Measurements from ENCODE around the gene HTRA3.

The HTRA3 gene

DNA sequence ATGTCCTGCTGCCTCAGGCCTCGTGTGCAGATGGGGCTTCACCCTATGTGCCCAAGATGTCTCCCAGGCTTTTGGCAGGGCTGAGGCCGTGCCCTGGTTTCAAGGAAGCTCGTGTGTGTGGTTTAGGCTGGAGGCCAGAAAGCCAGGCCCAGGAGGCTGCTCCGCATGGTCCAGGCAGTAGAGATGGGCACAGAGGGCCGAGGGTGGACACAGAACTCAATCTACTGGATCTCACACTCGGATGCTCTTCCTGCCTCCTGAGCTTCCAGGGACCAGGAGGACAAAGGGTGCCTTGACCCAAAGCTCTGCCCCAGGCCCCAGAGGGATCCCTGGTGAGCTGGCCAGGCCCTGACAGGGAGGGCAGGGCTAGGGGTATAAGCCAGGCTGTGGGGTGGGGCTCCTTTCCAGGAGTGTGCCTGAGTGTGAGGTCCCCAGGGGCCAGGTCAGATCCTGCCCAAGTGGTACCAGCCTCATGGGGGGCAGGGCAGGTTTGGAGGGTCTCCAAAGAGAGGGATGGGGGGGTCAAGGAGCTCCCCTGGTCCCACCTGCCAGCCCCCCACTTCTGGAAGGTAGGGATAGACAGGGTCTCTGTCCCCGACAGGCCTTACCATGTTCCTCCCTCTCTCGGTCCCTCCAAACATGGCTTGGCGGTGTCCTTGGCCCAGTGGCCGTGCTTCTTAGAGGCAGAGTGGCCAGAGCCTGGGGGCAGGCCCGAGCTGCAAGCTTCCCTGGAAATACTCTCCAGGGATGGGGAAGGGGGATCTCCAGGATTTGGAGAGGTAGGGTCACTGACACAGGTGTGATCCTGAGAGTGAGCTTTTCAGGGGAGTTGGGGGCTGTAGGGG lies 23.8 kb downstream of the HTRA3 start:
- no peak for DNase-seq (ENCODE audit: low spot score)

DNA sequence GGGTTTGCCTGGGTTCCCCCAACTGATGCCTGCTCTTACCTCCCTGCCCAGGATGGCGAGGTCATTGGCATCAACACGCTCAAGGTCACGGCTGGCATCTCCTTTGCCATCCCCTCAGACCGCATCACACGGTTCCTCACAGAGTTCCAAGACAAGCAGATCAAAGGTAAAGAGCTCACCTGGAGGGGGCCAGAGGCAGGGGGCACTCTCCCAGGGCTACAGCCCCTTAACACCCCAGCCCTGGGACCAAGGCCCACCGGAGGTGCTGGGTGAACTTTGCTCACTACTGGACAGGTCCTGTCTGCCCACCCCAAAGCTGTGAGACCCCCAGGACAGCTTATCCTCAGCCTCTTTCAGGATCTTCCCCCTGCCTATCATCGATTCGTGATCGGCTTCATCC lies 24.5 kb downstream of the HTRA3 start:
- no peak for DNase-seq (ENCODE audit: low spot score)

DNA sequence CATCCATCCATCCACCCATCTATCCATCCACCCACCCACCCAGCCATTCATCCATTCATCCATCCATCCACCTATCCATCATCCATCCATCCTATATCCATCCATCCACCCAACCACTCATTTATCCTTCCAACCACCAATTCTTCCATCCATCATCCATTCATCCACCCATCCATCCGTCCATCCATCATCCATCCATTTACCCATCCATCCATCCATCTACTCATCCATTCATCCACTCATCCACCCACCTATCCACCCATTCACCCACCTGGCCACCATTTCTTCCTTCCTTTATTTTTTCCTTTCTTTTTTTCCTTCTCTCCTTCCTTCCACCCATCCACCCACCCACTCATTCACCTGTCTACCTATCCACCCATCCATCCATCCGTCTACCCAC lies 25.2 kb downstream of the HTRA3 start:
- no peak for DNase-seq (ENCODE audit: low spot score)

GRCh38 chr4:8295471-8295870 lies 25.9 kb downstream of the HTRA3 start:
- no peak for DNase-seq (ENCODE audit: low spot score)

- no peak for DNase-seq (ENCODE audit: low spot score)
These were observed 26.9 kb downstream of the HTRA3 start for GRCh38 chr4:8296491-8296890.

DNA sequence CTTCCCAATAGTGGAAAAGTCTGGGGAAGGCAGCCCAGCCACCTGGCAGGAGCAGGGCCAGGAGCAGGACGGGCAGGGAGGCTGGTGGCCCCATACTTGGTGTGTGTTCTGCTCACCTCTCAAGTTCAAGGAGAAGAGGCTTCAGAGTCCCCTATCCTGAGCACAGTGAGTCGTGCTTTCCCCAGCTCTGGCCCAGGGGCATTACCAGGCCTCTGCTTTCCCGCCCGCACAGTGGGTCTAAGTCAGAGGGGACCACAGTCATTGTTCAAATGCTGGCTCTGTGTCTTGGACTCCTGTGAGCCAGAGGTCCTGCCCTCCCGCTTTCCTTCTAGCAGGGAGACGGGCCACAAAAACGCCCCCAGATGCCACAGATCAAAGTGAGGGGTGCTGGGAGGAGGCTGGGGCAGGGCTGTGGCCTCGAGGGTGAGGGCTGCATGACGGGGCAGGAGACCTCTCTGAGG lies 27.6 kb downstream of the HTRA3 start:
- DNase-seq (ENCODE audit: low spot score): no peak

DNA sequence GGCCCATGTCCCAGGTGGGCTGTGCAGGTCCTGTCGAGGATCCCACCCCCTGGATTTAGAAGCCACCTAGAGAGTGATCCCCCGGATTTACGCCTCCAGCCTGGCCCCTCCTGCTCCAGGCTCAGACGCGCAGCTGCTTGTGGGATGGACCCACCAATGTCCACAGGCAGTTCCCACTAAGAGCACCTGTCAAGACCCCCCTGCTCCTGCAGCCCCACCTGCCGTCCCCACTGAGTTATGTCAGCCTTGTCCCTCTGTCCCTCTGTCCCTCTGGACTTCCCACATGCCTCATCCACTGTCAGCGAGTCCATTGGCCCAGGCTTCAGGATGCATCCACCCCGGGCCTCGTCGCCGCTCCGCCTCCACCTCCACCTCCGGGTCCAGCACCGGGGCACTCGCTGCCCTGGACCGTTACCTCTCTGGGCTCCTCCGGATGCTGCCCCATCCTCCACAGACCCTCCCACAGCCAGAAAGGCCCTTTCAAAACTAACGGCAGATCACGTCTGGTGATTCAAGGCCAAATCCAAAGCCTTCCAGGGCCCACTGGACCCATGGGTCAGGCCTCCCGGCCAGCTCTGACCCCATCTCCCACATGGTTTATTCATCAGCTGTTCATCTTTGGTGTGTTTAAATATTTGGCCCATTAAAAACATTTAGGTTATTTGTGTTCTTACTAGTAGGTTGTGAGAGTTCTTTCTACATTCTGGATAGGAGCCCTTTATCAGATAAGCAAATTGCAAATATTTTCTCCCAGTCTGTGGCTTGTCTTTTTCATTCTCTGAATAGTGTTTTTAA lies 28.3 kb downstream of the HTRA3 start:
- no peak for DNase-seq (ENCODE audit: low spot score)

DNA sequence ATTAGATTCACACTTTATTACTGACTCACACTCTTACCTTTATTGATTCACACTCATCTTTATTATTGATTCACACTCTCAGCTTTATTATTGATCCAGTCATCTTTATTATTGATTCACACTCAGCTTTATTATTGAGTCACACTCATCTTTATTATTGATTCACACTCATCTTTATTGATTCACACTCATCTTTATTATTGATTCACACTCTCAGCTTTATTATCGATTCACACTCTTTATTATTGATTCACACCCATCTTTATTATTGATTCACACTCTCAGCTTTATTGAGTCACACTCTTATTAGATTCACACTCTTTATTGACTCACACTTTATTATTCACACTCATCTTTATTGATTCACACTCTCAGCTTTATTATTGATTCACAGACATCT lies 31.3 kb downstream of the HTRA3 start:
- DNase-seq (ENCODE audit: low spot score): no peak

- no peak for DNase-seq (ENCODE audit: low spot score)
These were observed 32.5 kb downstream of the HTRA3 start for GRCh38 chr4:8301851-8302730.

DNA sequence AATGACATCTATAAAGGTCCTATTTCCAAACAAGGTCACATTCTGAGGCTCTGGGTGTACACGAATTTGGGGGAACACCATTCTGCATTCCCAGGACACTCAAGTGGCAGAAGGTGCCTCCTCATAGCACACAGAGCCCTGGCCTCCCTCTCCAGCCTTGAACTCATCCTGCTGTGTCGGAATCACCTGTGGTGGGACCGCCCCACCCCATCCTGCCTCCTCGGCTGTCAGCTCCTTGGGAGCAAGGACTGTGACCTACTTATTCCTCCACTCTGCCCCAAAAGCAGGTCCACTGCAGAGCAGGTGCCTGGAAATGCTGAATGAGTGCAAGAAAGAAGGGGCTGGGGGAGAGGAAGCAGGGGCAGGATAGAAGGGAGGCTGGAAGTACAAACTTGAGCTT lies 33.5 kb downstream of the HTRA3 start:
- no peak for DNase-seq (ENCODE audit: low spot score)

- no peak for DNase-seq (ENCODE audit: low spot score)
These were observed 34.1 kb downstream of the HTRA3 start for GRCh38 chr4:8303485-8304281.

GRCh38 chr4:8304827-8305695 lies 35.5 kb downstream of the HTRA3 start:
- DNase-seq (ENCODE audit: low spot score): no peak

GRCh38 chr4:8305851-8306471 lies 36.4 kb downstream of the HTRA3 start:
- DNase-seq (ENCODE audit: low spot score): no peak

DNA sequence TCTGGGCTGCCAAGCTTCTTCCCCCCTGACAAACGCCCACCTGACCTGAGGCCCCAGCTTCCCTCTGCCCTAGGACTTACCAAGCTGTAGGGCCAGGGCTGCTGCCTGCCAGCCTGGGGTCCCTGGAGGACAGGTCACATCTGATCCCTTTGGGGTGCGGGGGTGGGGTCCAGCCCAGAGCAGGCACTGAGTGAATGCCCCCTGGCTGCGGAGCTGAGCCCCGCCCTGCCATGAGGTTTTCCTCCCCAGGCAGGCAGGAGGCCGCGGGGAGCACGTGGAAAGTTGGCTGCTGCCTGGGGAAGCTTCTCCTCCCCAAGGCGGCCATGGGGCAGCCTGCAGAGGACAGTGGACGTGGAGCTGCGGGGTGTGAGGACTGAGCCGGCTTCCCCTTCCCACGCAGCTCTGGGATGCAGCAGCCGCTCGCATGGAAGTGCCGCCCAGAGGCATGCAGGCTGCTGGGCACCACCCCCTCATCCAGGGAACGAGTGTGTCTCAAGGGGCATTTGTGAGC lies 37.0 kb downstream of the HTRA3 start:
- DNase-seq (ENCODE audit: low spot score): no peak

DNA sequence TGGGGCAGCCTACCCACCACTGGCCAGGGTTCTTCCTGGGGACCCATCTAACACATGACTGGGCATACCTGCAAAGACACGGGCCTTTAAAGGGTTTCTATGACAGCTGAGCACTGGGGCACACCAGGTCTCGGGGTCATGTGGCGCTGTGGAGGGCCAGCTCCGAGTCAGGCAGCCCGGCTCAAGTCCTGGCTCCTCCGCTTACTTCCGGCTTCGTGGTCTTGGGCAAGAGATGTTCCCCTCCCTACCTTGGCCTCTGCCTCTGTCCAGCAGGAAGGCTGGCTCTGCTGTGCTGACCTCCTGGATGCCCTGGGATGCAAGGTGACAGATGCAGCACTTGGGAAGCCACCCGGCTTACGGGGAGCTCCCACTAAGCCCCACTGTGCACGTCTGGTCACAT lies 37.6 kb downstream of the HTRA3 start:
- no peak for DNase-seq (ENCODE audit: low spot score)

DNA sequence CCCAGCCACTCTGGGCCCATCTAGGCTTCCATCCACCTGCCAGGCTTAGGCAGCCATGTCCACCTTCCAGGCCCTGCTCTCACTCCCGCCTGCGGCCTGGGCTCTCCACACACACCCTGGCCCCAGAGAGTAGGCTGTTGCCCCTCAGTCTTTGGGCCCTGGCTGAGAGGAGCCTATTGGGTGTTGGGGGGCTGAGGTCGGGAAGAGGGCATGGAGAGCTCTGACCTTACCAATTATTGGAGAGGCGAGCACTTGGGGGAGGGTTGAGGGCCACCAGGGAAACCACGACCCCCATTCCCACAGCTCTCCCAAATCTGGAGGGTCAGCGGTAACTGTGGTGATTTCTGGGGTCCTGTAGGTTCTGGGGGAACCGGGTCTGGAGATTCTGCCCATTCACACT lies 38.2 kb downstream of the HTRA3 start:
- no peak for DNase-seq (ENCODE audit: low spot score)

- DNase-seq (ENCODE audit: low spot score): no peak
These were observed 38.6 kb downstream of the HTRA3 start for GRCh38 chr4:8308144-8308543.

GRCh38 chr4:8308856-8309771 lies 39.6 kb downstream of the HTRA3 start:
- DNase-seq (ENCODE audit: low spot score): no peak

DNA sequence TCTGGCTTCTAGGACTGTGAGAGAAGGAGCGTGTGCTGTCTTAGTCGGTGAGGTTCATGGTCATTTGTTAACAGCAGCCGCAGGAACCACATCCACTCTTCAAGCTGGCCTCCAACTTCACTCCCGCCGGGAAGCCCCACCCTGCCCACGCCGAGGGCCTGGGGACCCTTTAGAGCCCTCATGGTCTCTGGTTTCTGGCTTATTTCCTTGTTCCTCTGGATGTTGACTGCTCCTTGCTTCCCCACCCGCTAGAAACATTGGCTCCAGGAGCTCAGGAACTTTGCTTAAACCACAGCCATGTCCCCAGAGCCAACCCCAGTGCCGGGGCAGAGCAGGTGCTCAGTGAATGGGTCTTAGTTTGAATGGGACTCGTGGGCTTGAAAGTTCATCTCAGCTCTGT lies 40.8 kb downstream of the HTRA3 start:
- no peak for DNase-seq (ENCODE audit: low spot score)

Data from cerebellar cortex (tissue), 1 donor.